Measurements from ENCODE around the gene CCBE1.

GRCh38 chr18:59715445-59715844, 18.2 kb upstream of the CCBE1 start:
- TF ChIP-seq CTCF (IDR thresholded peaks at IDR 0.05) (no peak), EZH2phosphoT487 (IDR thresholded peaks at IDR 0.05) (no peak), EZH2 (IDR thresholded peaks at IDR 0.05) (no peak)

Measured in neural progenitor cell (in vitro differentiated cells).